SK-N-SH (cell line): ENCODE measurements around the gene MROH2B. TPM values are rescaled to one million over a fixed set of nuclear protein-coding genes. Genes with fewer than 3 reads are reported as not detected.

ENCODE experiments used
- CTCF ChIA-PET: fragments of 300-600, 350-600 bp; formaldehyde crosslinking; extraction: SDS; loops from one replicate; lab custom pipeline; 2021; lab: Yijun Ruan, JAX
- POLR2A ChIA-PET: fragments of 350-600 bp; sonication (Branson Sonifier 250); formaldehyde crosslinking; extraction: SDS; loops from one replicate; lab custom pipeline; 2020; ENCODE audit warnings: antibody characterized with exemption, inconsistent platforms; lab: Yijun Ruan, JAX
- DNase-seq: peaks from one replicate; pipeline ENCODE4 v3.0.0; 2012
- H2AFZ ChIP-seq: fragments of 200-600 bp; sonication (generic); 2 replicates; pipeline ENCODE4 v1.8.1; 2016; ENCODE audit warnings: antibody characterized with exemption, mild to moderate bottlenecking, low read depth
- H3F3A ChIP-seq: fragments of 200-600 bp; sonication (generic); replicated peaks from 2 replicates; pipeline ENCODE3; 2016; ENCODE audit warnings: antibody characterized with exemption, mild to moderate bottlenecking; ENCODE audit not compliant: insufficient read depth
- H3K27ac ChIP-seq, 2 experiments: fragments of 200-500 bp in 1 of 2; fragments of 200-600 bp in 1 of 2; sonication (Bioruptor generic) in 1 of 2; sonication (generic), shearing (Covaris generic) in 1 of 2; 2 replicates each; pipeline versions ENCODE4 v1.5.1 to v1.6.1; 2014 to 2016; ENCODE audit warnings: low read depth in 2 of 2, inconsistent platforms in 1 of 2, low read length in 1 of 2, mild to moderate bottlenecking in 1 of 2, mixed read lengths in 1 of 2
- H3K27me3 ChIP-seq: fragments of 200-600 bp; sonication (generic), shearing (Covaris generic); 2 replicates; pipeline ENCODE4 v1.6.1; 2016; ENCODE audit warnings: mixed run types; ENCODE audit not compliant: insufficient read depth
- H3K36me3 ChIP-seq, 2 experiments: fragments of 200-500 bp in 1 of 2; fragments of 200-600 bp in 1 of 2; sonication (Bioruptor generic) in 1 of 2; sonication (generic) in 1 of 2; replicated peaks in 1 of 2; 2 replicates each; pipeline versions ENCODE3 to v1.5.1; 2014 to 2016; ENCODE audit warnings: low read length in 1 of 2, mild to moderate bottlenecking in 1 of 2; ENCODE audit not compliant: insufficient read depth in 2 of 2, control insufficient read depth in 1 of 2
- H3K4me1 ChIP-seq, 2 experiments: fragments of 200-500 bp in 1 of 2; fragments of 200-600 bp in 1 of 2; sonication (Bioruptor generic) in 1 of 2; sonication (generic), shearing (Covaris generic) in 1 of 2; 2 replicates each; pipeline versions ENCODE4 v1.5.1 to v1.6.1; 2014 to 2016; ENCODE audit warnings: low read depth in 1 of 2, low read length in 1 of 2, mixed run types in 1 of 2; ENCODE audit not compliant: insufficient read depth in 2 of 2, control insufficient read depth in 1 of 2
- H3K4me2 ChIP-seq: fragments of 200-600 bp; sonication (generic), shearing (Covaris generic); 2 replicates; pipeline ENCODE4 v1.6.1; 2017; ENCODE audit warnings: mixed run types
- H3K4me3 ChIP-seq, 2 experiments: fragments of 200-500 bp in 1 of 2; fragments of 200-600 bp in 1 of 2; sonication (Bioruptor generic) in 1 of 2; sonication (generic), shearing (Covaris generic) in 1 of 2; 2 replicates each; pipeline versions ENCODE4 v1.5.1 to v1.8.1; 2014 to 2016; ENCODE audit warnings: low read depth in 2 of 2, inconsistent platforms in 1 of 2, low read length in 1 of 2, mild to moderate bottlenecking in 1 of 2, mixed read lengths in 1 of 2, moderate library complexity in 1 of 2
- H3K79me2 ChIP-seq: fragments of 200-600 bp; sonication (generic); 2 replicates; pipeline ENCODE4 v1.8.1; 2017; ENCODE audit warnings: mild to moderate bottlenecking; ENCODE audit not compliant: insufficient read depth
- H3K9ac ChIP-seq: fragments of 200-600 bp; sonication (generic); 2 replicates; pipeline ENCODE4 v1.6.1; 2017; ENCODE audit warnings: mixed run types
- H3K9me2 ChIP-seq: fragments of 200-600 bp; sonication (generic); 2 replicates; pipeline ENCODE4 v1.6.1; 2017; ENCODE audit warnings: mixed run types
- H3K9me3 ChIP-seq: fragments of 200-600 bp; sonication (generic); 2 replicates; pipeline ENCODE4 v1.6.1; 2017; ENCODE audit warnings: mixed run types, mild to moderate bottlenecking, moderate library complexity
- H4K20me1 ChIP-seq: fragments of 200-600 bp; sonication (generic); 2 replicates; pipeline ENCODE4 v1.6.1; 2017; ENCODE audit warnings: mild to moderate bottlenecking, mixed run types; ENCODE audit not compliant: insufficient read depth
- CHD2 ChIP-seq: fragments of 150-350 bp; IDR thresholded peaks from 2 replicates; pipeline ENCODE4 v1.6.1; 2018; ENCODE audit warnings: low read length; ENCODE audit not compliant: partially characterized antibody
- ELF1 ChIP-seq: IDR thresholded peaks from 2 replicates; pipeline ENCODE4 v1.4.0; 2012
- EZH2phosphoT487 ChIP-seq: fragments of 200-600 bp; sonication (generic); IDR thresholded peaks from 2 replicates; pipeline ENCODE4 v1.6.1; 2017; ENCODE audit warnings: low read depth, mixed run types, mild to moderate bottlenecking, antibody characterized with exemption, moderate library complexity, borderline replicate concordance
- FOSL2 ChIP-seq: IDR thresholded peaks from 2 replicates; pipeline ENCODE4 v1.4.0; 2012; ENCODE audit warnings: low read depth, mild to moderate bottlenecking, moderate library complexity, borderline replicate concordance
- FOXJ3 ChIP-seq: sonication (generic); formaldehyde crosslinking; IDR thresholded peaks from 2 replicates; pipeline ENCODE4 v1.5.1; 2020; ENCODE audit warnings: mild to moderate bottlenecking, missing genetic modification reagents
- GATA2 ChIP-seq: sonication (generic); formaldehyde crosslinking; IDR thresholded peaks from 2 replicates; pipeline ENCODE4 v1.5.0; 2020; ENCODE audit warnings: mild to moderate bottlenecking, missing genetic modification reagents
- MAX ChIP-seq: IDR thresholded peaks from 2 replicates; pipeline ENCODE4 v1.4.0; 2012; ENCODE audit warnings: low read depth
- MEF2A ChIP-seq: IDR thresholded peaks from 2 replicates; pipeline ENCODE4 v1.4.0; 2012; ENCODE audit warnings: low read depth, borderline replicate concordance
- NFIC ChIP-seq: IDR thresholded peaks from 2 replicates; pipeline ENCODE4 v1.4.0; 2012; ENCODE audit warnings: borderline replicate concordance
- PBX3 ChIP-seq: IDR thresholded peaks from 2 replicates; pipeline ENCODE4; 2012
- POLR2AphosphoS5 ChIP-seq: IDR thresholded peaks from 2 replicates; pipeline ENCODE4 v1.6.1; 2012; ENCODE audit warnings: low read depth, low read length
- RFX5 ChIP-seq: IDR thresholded peaks from 2 replicates; pipeline ENCODE4 v1.6.1; 2012; ENCODE audit warnings: mild to moderate bottlenecking, improper control_type of control experiment, low read length
- RXRA ChIP-seq: IDR thresholded peaks from 2 replicates; pipeline ENCODE4 v1.4.0; 2012; ENCODE audit warnings: low read depth, mild to moderate bottlenecking, borderline replicate concordance
- SIN3A ChIP-seq: IDR thresholded peaks from 2 replicates; pipeline ENCODE4 v1.6.1; 2012; ENCODE audit warnings: low read depth, mild to moderate bottlenecking, low read length, moderate library complexity, borderline replicate concordance
- TAF1 ChIP-seq: IDR thresholded peaks from 2 replicates; pipeline ENCODE4 v1.6.1; 2012; ENCODE audit warnings: low read depth, mild to moderate bottlenecking, low read length, moderate library complexity, borderline replicate concordance
- TCF12 ChIP-seq: IDR thresholded peaks from 2 replicates; pipeline ENCODE4 v1.4.0; 2012
- TEAD4 ChIP-seq: IDR thresholded peaks from 2 replicates; pipeline ENCODE4 v1.4.0; 2012; ENCODE audit warnings: mild to moderate bottlenecking, borderline replicate concordance; ENCODE audit not compliant: insufficient read depth
- YY1 ChIP-seq: IDR thresholded peaks from 2 replicates; pipeline ENCODE4 v1.4.0; 2012; ENCODE audit warnings: low read depth, mild to moderate bottlenecking
- ZBTB33 ChIP-seq: IDR thresholded peaks from 2 replicates; pipeline ENCODE4 v1.4.0; 2012; ENCODE audit warnings: low read depth, borderline replicate concordance
- WGBS: methylation state at CpG from one replicate; pipeline ENCODE4 v1.1.6; 2017; ENCODE audit warnings: low lambda C conversion rate; 5-methylcytosine and 5-hydroxymethylcytosine counted together
- polyA plus RNA-seq, 3 experiments: library from polyadenylated mRNA; depleted of rRNA; stranded (reverse); fragments of >200 nt; gene quantifications; 2 replicates each; pipeline ENCODE4 v1.2.3, GENCODE V29; 2012

The MROH2B gene
- polyA plus RNA-seq, 1 of the 3 experiments (the other 2 are of a cell fraction), result not detected

GRCh38 chr5:41115281-41115680 is 44.1 kb upstream of the MROH2B start:
- no peak overlapping the region; the same call in 1 of the 2 replicates for H3K4me2 ChIP-seq
- no peak for DNase-seq
- no peak overlapping the region for H3K27ac ChIP-seq
- no peaks in the 10 kb centered on the region for H3K9me3 ChIP-seq
- H3K4me3 ChIP-seq, result no peak overlapping the region
- H4K20me1 ChIP-seq, result no peaks in the 10 kb centered on the region
- CTCF ChIA-PET, result no interaction called here
- no peaks in the 10 kb centered on the region for H3F3A ChIP-seq
- H3K4me1 ChIP-seq, result no peaks in the 10 kb centered on the region
- no peak overlapping the region for H2AFZ ChIP-seq
- POLR2A ChIA-PET, result no interaction called here
- no peaks in the 10 kb centered on the region for H3K9me2 ChIP-seq
- no peaks in the 10 kb centered on the region for H3K36me3 ChIP-seq
- H3K27me3 ChIP-seq, result no peaks in the 10 kb centered on the region
- WGBS, result 71% methylated on average over 2 of the region's 2 CpGs
- H3K9ac ChIP-seq, result no peak overlapping the region
- no peaks in the 10 kb centered on the region for H3K79me2 ChIP-seq
- no peak for TF ChIP-seq TCF12
- no peak for TF ChIP-seq TEAD4
- TF ChIP-seq NFIC, result no peak
- no peak for TF ChIP-seq YY1
- no peak for TF ChIP-seq FOXJ3 (CRISPR knock-in tag)
- TF ChIP-seq ZBTB33, result no peak
- TF ChIP-seq ELF1, result no peak
- no peak for TF ChIP-seq FOSL2
- TF ChIP-seq PBX3, result no peak
- TF ChIP-seq EZH2phosphoT487, result no peak
- TF ChIP-seq MAX, result no peak
- TF ChIP-seq MEF2A, result no peak
- TF ChIP-seq TAF1, result no peak
- no peak for TF ChIP-seq GATA2 (CRISPR knock-in tag)
- TF ChIP-seq CHD2, result no peak
- TF ChIP-seq RXRA, result no peak
- no peak for TF ChIP-seq SIN3A
- no peak for TF ChIP-seq POLR2AphosphoS5
- TF ChIP-seq RFX5, result no peak
